Bone marrow (tissue), 2 donors: ENCODE measurements around the gene FRMD4A.
"Not testable (repeated sequence)": the region's sequence is repeated elsewhere in the genome, so short reads cannot be mapped to it uniquely, and the experiment has no call there.

Source experiments
- DNase-seq, 2 donors: peaks; one replicate each; lab custom pipeline; 2025; lab: John Stamatoyannopoulos, UW

FRMD4A gene

GRCh38 chr10:13716081-13717071 lies 614.3 kb downstream of the FRMD4A start:
- DNase-seq, result no peak

GRCh38 chr10:13715596-13715995 lies 615.1 kb downstream of the FRMD4A start:
- not testable (repeated sequence) for DNase-seq

- no peak for DNase-seq
These were observed 615.6 kb downstream of the FRMD4A start for GRCh38 chr10:13715100-13715499.

DNA sequence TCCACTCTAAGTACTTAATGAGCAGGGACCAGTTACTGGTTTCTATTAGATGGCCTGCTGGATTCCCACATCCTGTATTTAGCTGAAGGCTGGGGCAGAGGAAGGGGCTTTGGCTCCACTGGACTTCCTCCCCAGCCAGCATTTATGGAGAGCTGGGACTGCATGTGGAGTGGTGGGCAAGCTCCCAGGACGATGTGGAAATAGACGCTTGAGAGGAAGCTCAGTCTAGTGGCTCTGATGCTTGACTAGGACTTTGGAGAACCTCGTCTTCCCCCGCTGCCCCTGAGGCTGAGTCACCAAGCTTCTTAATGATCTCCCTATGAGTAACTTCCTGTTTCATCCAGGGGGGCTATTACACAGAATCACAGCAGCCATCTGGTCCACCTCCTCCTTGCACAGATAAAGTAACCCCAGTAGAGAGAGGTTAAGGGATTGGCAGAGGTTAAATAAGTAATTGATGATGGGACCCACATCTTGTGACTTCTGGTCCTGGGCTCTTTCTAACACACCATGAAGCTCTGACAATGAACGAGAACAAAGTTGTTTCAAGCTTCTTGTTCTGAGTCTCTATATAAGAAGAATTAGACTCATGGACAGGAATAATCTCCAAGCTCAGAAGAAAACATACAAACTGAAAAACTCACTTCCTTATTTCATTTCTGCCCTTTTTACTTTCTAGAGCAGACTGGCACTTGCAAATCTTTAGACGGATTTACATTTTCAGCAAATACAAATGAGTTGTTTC lies 617.7 kb downstream of the FRMD4A start:
- DNase-seq, result peak; percentile 16 to 62

- DNase-seq, result no peak
These were observed 618.3 kb downstream of the FRMD4A start for GRCh38 chr10:13712476-13712836.

DNA sequence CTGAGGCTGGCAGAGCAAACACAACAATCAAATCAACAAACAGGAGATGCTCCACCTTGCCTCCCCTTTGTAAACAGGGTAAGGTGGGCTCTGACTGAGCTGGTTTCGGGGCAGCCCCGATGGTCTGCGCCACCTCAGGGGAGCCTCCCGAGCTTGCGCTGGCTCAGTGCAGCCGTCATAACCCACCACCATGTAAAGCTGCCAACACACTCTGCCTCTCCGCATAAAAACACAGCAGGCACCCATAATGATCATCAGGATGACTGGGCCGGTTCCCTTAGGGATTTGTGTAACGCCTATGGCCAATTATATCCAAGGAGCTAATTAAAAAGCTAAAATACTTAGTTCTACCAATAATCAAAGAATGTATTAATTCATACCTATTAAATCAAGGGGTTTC lies 619.4 kb downstream of the FRMD4A start:
- no peak for DNase-seq

GRCh38 chr10:13709931-13710650 lies 620.6 kb downstream of the FRMD4A start:
- no peak for DNase-seq

DNA sequence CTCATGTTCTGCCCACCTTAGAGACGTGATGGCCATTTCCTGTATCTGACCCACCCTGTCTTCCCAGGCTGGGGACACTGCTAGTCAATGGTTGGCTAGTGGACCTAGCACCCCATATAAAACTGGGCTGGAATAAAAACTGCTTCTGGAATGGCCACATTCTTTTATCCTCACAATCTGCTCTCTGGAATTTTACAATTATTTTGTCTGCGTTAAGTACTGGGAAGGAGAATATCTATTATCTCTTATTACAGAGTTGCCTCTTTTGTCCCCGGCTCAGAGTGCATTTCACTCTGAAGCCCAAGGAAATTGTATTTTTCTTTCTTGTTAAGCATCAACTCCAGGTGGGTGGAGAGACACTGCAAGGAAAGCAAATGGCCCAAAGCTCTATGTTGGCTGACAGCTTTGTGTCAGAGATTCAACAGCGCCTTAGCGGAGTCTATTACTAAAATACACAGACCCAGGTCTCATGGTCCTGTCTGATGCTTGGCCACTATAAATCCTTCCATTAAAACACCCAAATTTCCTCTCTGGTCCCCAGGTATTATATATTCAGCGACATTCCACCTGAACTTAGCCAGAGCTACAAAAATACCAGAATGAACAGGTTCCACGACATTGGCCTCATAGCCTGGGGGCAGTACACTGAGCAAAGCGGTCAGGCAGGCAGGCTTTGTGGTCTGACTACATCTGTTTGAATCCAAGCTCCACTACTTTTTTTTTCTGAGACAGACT lies 622.3 kb downstream of the FRMD4A start:
- no peak for DNase-seq

DNA sequence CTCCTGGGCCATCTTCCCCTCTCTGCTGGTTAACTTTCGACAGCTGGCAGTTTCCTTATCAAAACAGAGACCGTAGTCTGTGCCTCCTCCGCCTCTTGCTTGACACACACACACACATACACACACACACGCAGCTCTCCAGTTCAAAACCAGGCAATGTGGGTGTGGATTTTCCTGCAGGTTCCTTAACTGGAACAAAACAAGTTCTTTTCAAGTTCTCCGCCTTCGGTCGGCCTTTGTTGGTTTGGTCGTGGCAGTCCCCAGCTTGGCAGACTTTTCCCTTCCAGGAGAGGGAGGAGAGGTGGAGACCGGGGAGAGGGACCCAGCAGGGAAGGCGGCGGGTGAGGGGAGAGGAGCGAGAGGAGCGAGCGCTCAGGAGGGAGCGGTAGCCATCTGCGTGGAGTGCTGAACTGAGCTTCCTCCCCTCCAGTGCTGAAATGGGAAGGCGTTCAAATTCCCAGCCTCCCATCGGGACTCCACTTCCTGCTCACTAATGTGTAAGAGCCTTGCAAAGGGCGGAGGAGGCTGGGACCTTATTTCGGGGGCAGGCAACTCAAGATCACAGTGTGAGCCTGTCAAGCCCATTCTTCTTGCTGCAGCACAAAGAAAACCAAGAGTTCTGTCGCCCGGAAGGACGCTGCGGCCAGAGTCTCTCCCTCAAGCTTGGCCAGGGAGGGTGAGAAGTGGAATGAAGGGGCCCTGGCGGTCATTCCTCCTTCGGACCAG lies 623.4 kb downstream of the FRMD4A start:
- peak in 1 of 2 donors; percentile 6 for DNase-seq

DNA sequence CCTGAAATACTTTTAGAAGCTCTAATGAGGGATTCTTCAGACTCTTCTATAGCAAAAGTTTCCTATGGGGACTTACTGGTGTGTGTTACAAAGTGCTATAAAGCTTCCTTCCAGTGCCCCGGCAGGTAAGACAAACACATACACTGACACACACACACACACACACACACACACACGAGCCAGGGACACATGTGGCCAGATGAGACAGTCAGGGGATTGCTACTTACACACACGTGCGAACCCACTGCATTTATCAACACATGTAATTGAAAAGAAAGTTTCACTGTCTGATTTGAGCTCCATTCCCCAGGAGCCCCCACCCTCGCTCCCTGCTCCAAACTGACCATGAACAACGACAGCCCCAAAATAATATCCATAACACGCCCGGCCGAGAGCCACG lies 624.1 kb downstream of the FRMD4A start:
- no peak for DNase-seq

- no peak for DNase-seq
These were observed 624.5 kb downstream of the FRMD4A start for GRCh38 chr10:13706175-13706574.

- DNase-seq, result no peak
These were observed 625.1 kb downstream of the FRMD4A start for GRCh38 chr10:13705526-13706174.

DNA sequence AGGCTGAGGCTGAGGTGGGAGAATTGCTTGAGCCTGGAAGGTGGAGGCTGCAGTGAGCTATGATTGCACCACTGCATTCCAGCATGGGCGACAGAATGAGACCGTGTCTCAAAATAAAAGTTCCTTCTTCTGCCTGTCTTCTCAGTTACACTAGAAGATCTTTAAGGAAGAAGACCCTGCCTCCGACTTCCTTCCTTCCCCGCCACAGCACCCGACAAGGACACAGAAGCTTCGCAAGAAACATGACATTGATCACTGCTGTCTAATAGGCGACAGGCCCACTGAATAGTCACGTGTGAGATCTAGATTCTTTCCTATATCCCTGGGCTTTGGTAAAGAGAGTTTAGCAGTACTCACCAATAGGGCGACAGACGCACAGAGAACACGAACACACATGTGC lies 625.8 kb downstream of the FRMD4A start:
- no peak for DNase-seq

GRCh38 chr10:13703997-13704536 lies 626.7 kb downstream of the FRMD4A start:
- DNase-seq, result no peak

DNA sequence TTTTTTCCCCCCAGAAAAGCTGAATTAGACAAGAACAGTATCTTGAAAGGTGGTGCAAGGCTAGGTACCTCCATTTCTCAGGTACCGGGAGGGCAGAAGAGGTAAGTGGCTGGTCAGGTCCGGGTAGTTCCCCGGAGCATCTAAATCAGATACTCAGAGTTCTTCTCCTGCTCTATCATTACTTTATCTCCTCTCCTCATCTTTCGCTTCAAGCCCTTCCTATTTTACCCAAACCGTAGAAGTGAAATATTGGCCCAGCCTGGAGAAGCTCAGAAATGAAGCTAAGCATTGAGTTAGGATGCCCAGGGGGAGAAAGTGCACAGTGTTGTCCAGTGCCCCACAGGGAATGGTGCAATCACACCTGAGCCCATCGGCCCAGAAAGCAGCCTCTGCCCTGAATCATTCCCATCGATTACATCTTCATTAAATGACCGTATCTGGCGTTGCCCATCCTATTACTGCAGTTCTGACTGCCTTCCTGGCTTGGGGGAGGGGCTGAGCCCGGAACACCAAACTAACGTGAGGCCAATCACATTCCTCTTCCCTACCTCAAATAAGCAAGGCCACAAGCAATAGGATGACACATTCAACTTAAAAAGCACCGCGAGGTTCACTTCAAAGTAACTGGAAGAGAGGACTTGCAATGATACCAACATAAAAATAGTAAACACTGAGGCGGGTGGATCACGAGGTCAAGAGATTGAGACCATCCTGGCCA lies 627.5 kb downstream of the FRMD4A start:
- DNase-seq, result no peak

DNA sequence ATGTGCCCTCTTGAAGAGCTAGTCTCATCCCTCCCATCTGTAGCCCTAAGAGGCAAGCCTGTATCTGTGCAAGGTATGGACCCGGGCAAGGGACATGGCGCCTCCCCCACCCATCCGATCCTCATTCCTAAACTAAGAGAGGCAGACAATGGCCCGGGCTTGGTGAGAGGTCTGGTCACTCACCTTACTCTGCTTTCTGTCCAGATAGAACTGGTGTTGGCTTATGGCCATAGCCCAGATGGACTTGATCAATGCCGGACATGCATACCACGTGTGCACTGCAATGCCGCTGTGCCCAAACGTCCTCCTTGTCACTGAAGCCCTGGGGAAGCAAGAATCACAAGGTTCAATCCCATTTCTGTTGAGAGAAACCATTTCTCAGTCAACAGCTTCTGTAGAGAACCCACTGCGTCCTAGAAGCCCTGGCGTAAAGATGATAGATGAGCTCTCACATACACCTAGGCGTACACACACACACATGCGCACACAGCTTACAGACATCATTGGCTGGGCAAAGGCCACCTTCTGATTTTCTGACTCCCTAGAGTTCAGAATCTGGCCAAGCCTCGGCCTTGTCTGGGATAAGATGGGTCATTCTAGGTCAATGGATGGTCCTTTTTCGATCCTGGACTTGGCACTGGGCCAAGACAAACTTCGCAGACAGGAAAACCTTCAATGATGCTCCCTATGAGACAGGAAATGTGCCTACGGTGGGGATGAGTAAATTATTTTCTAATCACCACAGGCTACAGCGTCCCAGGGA lies 629.4 kb downstream of the FRMD4A start:
- DNase-seq, result no peak

- no peak for DNase-seq
These were observed 630.1 kb downstream of the FRMD4A start for GRCh38 chr10:13700473-13701144.

DNA sequence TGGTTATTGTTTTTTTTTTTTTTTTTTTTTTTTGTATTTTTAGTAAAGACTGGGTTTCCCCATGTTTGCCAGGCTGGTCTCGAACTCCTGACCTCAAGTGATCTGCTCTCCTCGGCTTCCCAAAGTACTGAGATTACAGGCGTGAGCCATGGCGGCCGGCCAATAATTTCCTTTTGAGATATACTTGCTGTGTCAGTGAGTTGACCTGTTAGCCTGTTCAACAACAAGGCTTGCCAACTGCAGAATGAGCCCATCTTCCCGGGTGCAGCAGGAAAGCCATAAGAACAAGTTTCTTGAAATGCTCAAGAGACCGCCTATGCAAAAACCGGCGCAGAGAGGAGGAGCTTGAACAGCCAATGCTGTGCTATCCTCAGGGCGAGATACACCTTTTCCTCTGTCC lies 631.5 kb downstream of the FRMD4A start:
- no peak for DNase-seq
